Mucosa of rectum (tissue), 2 donors: ENCODE data around the gene ACOT6.
"Not testable (repeated sequence)": the region's sequence is repeated elsewhere in the genome, so short reads cannot be mapped to it uniquely, and the experiment has no call there.

Source experiments
- H3K27ac ChIP-seq, 2 donors: one replicate each; pipeline ENCODE4 v1.7.0; 2013; ENCODE audit warnings: inconsistent platforms in 2 of 2, low read depth in 2 of 2, low read length in 2 of 2
- H3K27me3 ChIP-seq, 2 donors: one replicate each; pipeline ENCODE4 v1.7.0; 2013; ENCODE audit warnings: low read length in 2 of 2; ENCODE audit not compliant: control insufficient read depth in 2 of 2, insufficient read depth in 2 of 2
- H3K36me3 ChIP-seq, 2 donors: one replicate each; pipeline ENCODE4 v1.7.0; 2013; ENCODE audit warnings: low read length in 2 of 2; ENCODE audit not compliant: control insufficient read depth in 2 of 2, insufficient read depth in 2 of 2
- H3K4me1 ChIP-seq, 2 donors: one replicate each; pipeline ENCODE4 v1.7.0; 2013; ENCODE audit warnings: low read length in 2 of 2, mild to moderate bottlenecking in 1 of 2; ENCODE audit not compliant: control insufficient read depth in 2 of 2, insufficient read depth in 2 of 2
- H3K4me3 ChIP-seq, 2 donors: one replicate each; pipeline ENCODE4 v1.7.0; 2013; ENCODE audit warnings: low read length in 2 of 2
- H3K9ac ChIP-seq, 2 donors: one replicate each; pipeline ENCODE4 v1.7.0; 2013; ENCODE audit warnings: low read length in 2 of 2, low read depth in 1 of 2, mild to moderate bottlenecking in 1 of 2
- H3K9me3 ChIP-seq, 2 donors: one replicate each; pipeline ENCODE4 v1.7.0; 2013; ENCODE audit warnings: low read length in 2 of 2; ENCODE audit not compliant: control insufficient read depth in 2 of 2
- donor health status: healthy.
- donor health status: Normal muscosa, but diverticular disease.

Gene ACOT6

DNA sequence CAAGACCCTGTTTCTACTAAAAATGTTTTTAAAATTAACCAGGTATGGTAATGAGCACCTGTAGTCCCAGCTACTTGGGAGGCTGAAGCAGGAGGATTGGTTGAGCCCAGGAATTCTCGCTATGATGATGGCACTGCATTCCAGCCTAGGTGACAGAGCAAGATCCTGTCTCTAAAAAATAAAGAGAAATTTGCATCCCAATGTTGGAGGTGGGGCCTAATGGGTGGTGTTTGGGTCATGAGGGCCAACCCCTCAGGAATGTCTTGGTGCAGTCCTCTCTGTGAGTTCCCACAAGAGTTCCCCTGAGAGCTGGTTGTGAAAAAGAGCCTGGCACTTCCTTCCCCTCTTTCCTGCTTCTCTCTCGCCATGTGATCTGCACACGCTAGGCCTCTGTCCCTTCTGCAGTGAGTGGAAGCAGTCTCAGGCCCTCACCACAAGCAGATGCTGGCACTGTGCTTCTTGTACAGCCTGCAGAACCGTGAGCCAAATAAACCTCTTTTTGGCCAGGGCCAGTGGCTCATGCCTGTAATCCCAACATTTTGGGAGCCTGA, 11.3 kb downstream of the ACOT6 start:
- Histone ChIP-seq H3K27me3 (no peaks in the 10 kb centered on the region), H3K4me1 (no peaks in the 10 kb centered on the region), H3K9me3 (no peaks in the 10 kb centered on the region), H3K9ac (no peak overlapping the region), H3K27ac (no peak overlapping the region), H3K36me3 (no peaks in the 10 kb centered on the region), H3K4me3 (no peak overlapping the region)

DNA sequence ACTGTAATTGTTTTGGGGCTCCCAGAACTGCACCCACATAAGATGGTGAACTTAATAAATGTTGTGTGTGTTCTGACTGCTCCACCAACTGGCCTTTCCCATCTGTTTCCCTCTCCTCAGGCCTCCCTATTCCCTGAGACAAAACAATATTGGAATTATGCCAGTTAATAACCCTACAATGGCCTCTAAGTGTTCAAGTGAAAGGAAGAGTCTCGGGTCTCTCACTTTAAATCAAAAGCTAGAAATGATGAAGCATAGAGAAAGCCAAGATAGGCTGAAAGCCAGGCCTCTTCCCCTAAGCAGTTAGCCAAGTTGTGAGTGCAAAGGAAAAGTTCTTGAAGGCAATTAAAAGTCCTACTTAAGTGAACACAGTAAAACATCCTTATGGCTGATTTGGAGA, 13.4 kb downstream of the ACOT6 start:
- no peak overlapping the region for H3K4me3 ChIP-seq
- no peaks in the 10 kb centered on the region for H3K4me1 ChIP-seq
- H3K27ac ChIP-seq = no peak overlapping the region

GRCh38 chr14:73627151-73627558, 14.8 kb downstream of the ACOT6 start:
- no peak overlapping the region for H3K9ac ChIP-seq
- H3K27me3 ChIP-seq = no peaks in the 10 kb centered on the region
- no peaks in the 10 kb centered on the region for H3K4me1 ChIP-seq
- no peak overlapping the region for H3K27ac ChIP-seq
- H3K36me3 ChIP-seq = no peaks in the 10 kb centered on the region
- H3K9me3 ChIP-seq = no peaks in the 10 kb centered on the region
- no peak overlapping the region for H3K4me3 ChIP-seq

More for the DNA sequence above, 13.4 kb downstream of the ACOT6 start:
- Histone ChIP-seq H3K9me3 (no peaks in the 10 kb centered on the region), H3K27me3 (no peaks in the 10 kb centered on the region), H3K36me3 (no peaks in the 10 kb centered on the region), H3K9ac (no peak overlapping the region)

GRCh38 chr14:73630009-73630780, 17.9 kb downstream of the ACOT6 start:
- H3K36me3 ChIP-seq = no peaks in the 10 kb centered on the region
- H3K9me3 ChIP-seq = no peaks in the 10 kb centered on the region
- no peak overlapping the region for H3K4me3 ChIP-seq
- H3K27ac ChIP-seq = no peak overlapping the region
- no peaks in the 10 kb centered on the region for H3K27me3 ChIP-seq
- H3K9ac ChIP-seq = no peak overlapping the region
- peaks cover 7 to 8% of the 10 kb centered on the region in 2 donors for H3K4me1 ChIP-seq

DNA sequence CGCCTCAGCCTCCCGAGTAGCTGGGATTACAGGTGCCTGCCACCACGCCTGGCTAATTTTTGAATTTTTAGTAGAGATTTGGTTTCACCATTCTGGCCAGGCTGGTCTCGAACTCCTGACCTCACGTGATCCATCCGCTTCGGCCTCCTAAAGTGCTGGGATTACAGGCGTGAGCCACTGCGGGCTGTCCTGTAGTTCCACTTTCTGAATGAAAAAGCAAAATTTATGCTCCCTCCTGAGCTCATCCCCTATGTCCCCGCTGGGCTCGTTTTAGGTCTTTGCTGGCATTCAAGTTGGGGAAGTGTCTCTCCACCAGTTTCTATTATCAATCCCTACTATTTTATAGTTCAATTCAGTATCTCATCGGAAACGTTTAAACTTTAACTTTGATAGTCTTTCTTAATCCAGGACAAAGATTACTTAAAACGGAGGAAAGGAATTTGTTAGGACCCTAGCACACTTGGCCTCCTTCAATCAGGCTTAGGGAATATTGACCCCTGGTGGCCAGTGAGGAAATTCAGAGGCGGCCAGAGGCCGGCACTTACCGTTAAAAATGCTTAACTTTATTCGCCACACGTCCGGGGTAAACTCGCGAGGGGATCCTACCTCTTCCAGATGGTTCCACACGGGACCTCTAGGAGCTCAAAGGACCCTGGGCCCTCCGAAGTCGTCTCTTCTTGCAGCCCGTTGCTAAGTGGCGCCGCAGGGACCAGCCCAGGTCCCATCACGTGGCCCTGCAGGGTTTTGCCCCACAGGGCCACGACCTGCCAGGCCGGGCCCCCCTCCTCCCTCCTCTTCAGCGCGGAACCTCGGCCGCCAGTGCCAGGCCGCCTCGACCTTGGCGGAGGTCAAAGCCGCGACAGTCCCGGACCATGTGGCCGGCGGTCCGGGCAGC, 21.0 kb downstream of the ACOT6 start:
- peak overlapping the region; percentile 47 to 71 for H3K9ac ChIP-seq
- no peaks in the 10 kb centered on the region for H3K27me3 ChIP-seq
- no peaks in the 10 kb centered on the region for H3K9me3 ChIP-seq
- peaks cover 7 to 8% of the 10 kb centered on the region in 2 donors for H3K4me1 ChIP-seq
- H3K36me3 ChIP-seq = no peaks in the 10 kb centered on the region
- peak overlapping the region in 1 of 2 donors; percentile 16 for H3K27ac ChIP-seq
- H3K4me3 ChIP-seq = peak overlapping the region; percentile 69 to 76

GRCh38 chr14:73634011-73634833, 21.9 kb downstream of the ACOT6 start:
- H3K27ac ChIP-seq = peak overlapping the region in 1 of 2 donors; percentile 16
- H3K9ac ChIP-seq = peak overlapping the region; percentile 47 to 71
- H3K9me3 ChIP-seq = no peaks in the 10 kb centered on the region
- no peaks in the 10 kb centered on the region for H3K36me3 ChIP-seq
- H3K4me3 ChIP-seq = peak overlapping the region; percentile 69 to 76
- no peaks in the 10 kb centered on the region for H3K27me3 ChIP-seq
- H3K4me1 ChIP-seq = peaks cover 7 to 8% of the 10 kb centered on the region in 2 donors

DNA sequence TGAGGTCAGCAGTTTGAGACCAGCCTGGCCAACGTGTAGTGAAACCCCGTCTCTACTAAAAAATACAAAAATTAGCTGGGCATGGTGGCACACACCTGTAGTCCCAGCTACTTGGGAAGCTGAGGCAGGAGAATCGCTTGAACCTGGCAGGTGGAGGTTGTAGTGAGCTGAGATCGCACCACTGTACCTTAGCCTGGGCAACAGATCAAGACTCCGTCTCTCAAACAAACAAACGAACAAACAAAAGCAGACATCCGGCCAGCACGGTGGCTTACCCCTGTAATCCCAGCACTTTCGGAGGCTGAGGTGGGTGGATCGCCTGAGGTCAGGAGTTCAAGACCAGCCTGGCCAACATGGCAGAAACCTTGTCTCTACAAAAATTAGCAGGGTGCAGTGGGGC, 24.0 kb downstream of the ACOT6 start:
- H3K9me3 ChIP-seq, H3K4me3 ChIP-seq, H3K27ac ChIP-seq, H3K4me1 ChIP-seq, H3K9ac ChIP-seq, H3K36me3 ChIP-seq, H3K27me3 ChIP-seq: not testable (repeated sequence)

- no peak overlapping the region for H3K27ac ChIP-seq
- H3K4me3 ChIP-seq = no peak overlapping the region
- no peaks in the 10 kb centered on the region for H3K27me3 ChIP-seq
- no peaks in the 10 kb centered on the region for H3K9me3 ChIP-seq
- H3K9ac ChIP-seq = no peak overlapping the region
- H3K4me1 ChIP-seq = peaks cover 7 to 8% of the 10 kb centered on the region in 2 donors
- H3K36me3 ChIP-seq = no peaks in the 10 kb centered on the region
These were observed 25.5 kb downstream of the ACOT6 start for GRCh38 chr14:73637830-73638229.

GRCh38 chr14:73640796-73641365, 28.6 kb downstream of the ACOT6 start:
- Histone ChIP-seq H3K9me3 (no peaks in the 10 kb centered on the region), H3K4me3 (no peak overlapping the region), H3K9ac (no peak overlapping the region), H3K27me3 (no peaks in the 10 kb centered on the region), H3K27ac (no peak overlapping the region), H3K36me3 (no peaks in the 10 kb centered on the region), H3K4me1 (peaks cover 10 to 11% of the 10 kb centered on the region in 2 donors)
